Endothelial cell of umbilical vein (primary cell): Measurements from ENCODE around the gene GPR37L1. TPM values are rescaled to one million over a fixed set of nuclear protein-coding genes. Genes with fewer than 3 reads are reported as not detected.

Experiments used
- BruUV-seq: library from RNA; stranded (reverse); fragments of 400-500 nt; replicated peaks from 2 replicates; lab custom pipeline; 2021; lab: Mats Ljungman, UMichigan
- CTCF ChIA-PET: fragments of 300-600, 350-600 bp; sonication (Branson Sonifier 250); formaldehyde crosslinking; loops from one replicate; lab custom pipeline; 2021; ENCODE audit warnings: antibody characterized with exemption, inconsistent platforms; lab: Charles Lee
- POLR2A ChIA-PET: fragments of 300-600, 350-600 bp; sonication (Branson Sonifier 250); formaldehyde crosslinking; loops from one replicate; lab custom pipeline; 2021; ENCODE audit warnings: antibody characterized with exemption, inconsistent platforms; lab: Charles Lee
- DNase-seq: peaks from one replicate; pipeline ENCODE4 v3.0.0-alpha.2; 2011; ENCODE audit warnings: low read depth, low spot score
- FAIRE-seq: peaks from 2 replicates; lab custom pipeline; 2011; peaks lifted over from hg19 to GRCh38; lab: Jason Lieb, UNC
- H2AFZ ChIP-seq: 2 replicates; pipeline ENCODE4 v1.6.0; 2012; ENCODE audit warnings: low read depth, low read length, control low read depth, inconsistent platforms
- H3K27ac ChIP-seq: 2 replicates; pipeline ENCODE4 v1.5.1; 2011; ENCODE audit warnings: low read depth, mild to moderate bottlenecking, control low read depth, low read length, moderate library complexity; ENCODE audit not compliant: insufficient read depth
- H3K27me3 ChIP-seq, 2 experiments: 2 replicates each; pipeline versions ENCODE4 v1.6.0 to v1.6.1; 2011; ENCODE audit warnings: low read length in 2 of 2, mixed read lengths in 1 of 2; ENCODE audit not compliant: control insufficient read depth in 2 of 2, insufficient read depth in 2 of 2
- H3K36me3 ChIP-seq, 2 experiments: 2 replicates in 1 of 2; 3 replicates in 1 of 2; pipeline ENCODE4 v1.5.1; 2011; ENCODE audit warnings: low read length in 2 of 2, mild to moderate bottlenecking in 1 of 2, moderate library complexity in 1 of 2; ENCODE audit not compliant: control insufficient read depth in 2 of 2, insufficient read depth in 2 of 2; ENCODE audit errors: extremely low read depth in 1 of 2
- H3K4me1 ChIP-seq: 3 replicates; pipeline ENCODE4 v1.5.1; 2011; ENCODE audit warnings: mild to moderate bottlenecking, low read length; ENCODE audit not compliant: control insufficient read depth, insufficient read depth; ENCODE audit errors: extremely low read depth
- H3K4me2 ChIP-seq: 2 replicates; pipeline ENCODE4 v1.6.1; 2011; ENCODE audit warnings: low read length, control low read depth, mixed read lengths; ENCODE audit not compliant: insufficient read depth
- H3K4me3 ChIP-seq, 3 experiments: fragments of 200-600 bp in 1 of 3; sonication (generic), shearing (Covaris generic) in 1 of 3; replicated peaks in 1 of 3; 2 replicates each; pipeline ENCODE4 v1.5.1; 2011 to 2016; ENCODE audit warnings: control low read depth in 3 of 3, low read length in 3 of 3, mild to moderate bottlenecking in 2 of 3, inconsistent platforms in 1 of 3, low read depth in 1 of 3, moderate library complexity in 1 of 3; ENCODE audit not compliant: insufficient read depth in 1 of 3
- H3K79me2 ChIP-seq: 2 replicates; pipeline ENCODE4 v1.6.0; 2012; ENCODE audit warnings: low read length, inconsistent platforms; ENCODE audit not compliant: control insufficient read depth, insufficient read depth
- H3K9ac ChIP-seq: replicated peaks from 2 replicates; pipeline ENCODE3; 2011; ENCODE audit warnings: low read length, control low read depth; ENCODE audit not compliant: insufficient read depth; ENCODE audit errors: extremely low read depth
- H3K9me1 ChIP-seq: replicated peaks from 3 replicates; pipeline ENCODE4 v1.6.0; 2011; ENCODE audit warnings: mild to moderate bottlenecking, low read length; ENCODE audit not compliant: control insufficient read depth, insufficient read depth; ENCODE audit errors: extremely low read depth
- H3K9me3 ChIP-seq: replicated peaks from 2 replicates; pipeline ENCODE4 v1.5.1; 2012; ENCODE audit warnings: low read length, inconsistent platforms; ENCODE audit not compliant: control insufficient read depth, insufficient read depth
- H4K20me1 ChIP-seq: replicated peaks from 2 replicates; pipeline ENCODE3; 2011; ENCODE audit warnings: mild to moderate bottlenecking, low read length; ENCODE audit not compliant: control insufficient read depth, insufficient read depth; ENCODE audit errors: extremely low read depth
- EZH2 ChIP-seq: IDR thresholded peaks from 2 replicates; pipeline ENCODE4 v1.6.1; 2012; ENCODE audit warnings: borderline replicate concordance, low read depth, mild to moderate bottlenecking, moderate library complexity, low read length, inconsistent platforms; ENCODE audit not compliant: severe bottlenecking
- FOS ChIP-seq: IDR thresholded peaks from 2 replicates; pipeline ENCODE4 v1.6.1; 2011; ENCODE audit warnings: mild to moderate bottlenecking, low read length, moderate library complexity, borderline replicate concordance; ENCODE audit not compliant: insufficient read depth
- GATA2 ChIP-seq: IDR thresholded peaks from 2 replicates; pipeline ENCODE4 v1.7.0; 2011; ENCODE audit warnings: low read depth, mild to moderate bottlenecking, moderate library complexity, mixed read lengths, low read length; ENCODE audit not compliant: insufficient read length, insufficient read depth
- JUN ChIP-seq: IDR thresholded peaks from 2 replicates; pipeline ENCODE4 v1.6.1; 2011; ENCODE audit warnings: borderline replicate concordance, low read depth; ENCODE audit not compliant: insufficient read length, insufficient read depth
- MYC ChIP-seq: IDR thresholded peaks from one replicate; pipeline ENCODE4 v1.6.1; 2011; ENCODE audit warnings: mild to moderate bottlenecking, low read depth, low read length
- POLR2A ChIP-seq: IDR thresholded peaks from 2 replicates; pipeline ENCODE4 v1.6.1; 2012; ENCODE audit warnings: low read depth, mild to moderate bottlenecking, control low read depth, low read length
- POLR2AphosphoS5 ChIP-seq: IDR thresholded peaks from 2 replicates; pipeline ENCODE4 v1.6.1; 2012; ENCODE audit warnings: low read depth, mild to moderate bottlenecking, control low read depth, low read length, moderate library complexity; ENCODE audit not compliant: insufficient read depth
- dilution Hi-C: fragments of 300-500 bp; cut with MboI; formaldehyde crosslinking; loops from one replicate; pipeline ENCODE4 v1.15.0; 2019; ENCODE audit warnings: low sequenced_read_pairs; ENCODE audit not compliant: extremely low pct_ligation_motif_present
- intact Hi-C: fragments of 100-400 bp; cut with micrococcal nuclease; formaldehyde crosslinking; loops from one replicate; pipeline ENCODE4 v1.10.0; 2022
- polyA plus RNA-seq, 4 experiments: library from polyadenylated mRNA; depleted of rRNA in 3 of 4; stranded (reverse) in 3 of 4; unstranded in 1 of 4; fragments of >200 nt; gene quantifications; 2 replicates each; pipeline versions ENCODE4 v1.2.1 to v1.2.3, GENCODE V29; 2011 to 2012; ENCODE audit warnings: missing spikeins in 1 of 4
- total RNA-seq: library from RNA; stranded (reverse); gene quantifications from 2 replicates; pipeline ENCODE4 v1.2.3, GENCODE V29; 2021
- TF ChIP-seq, protein P1 (sequence below): IDR thresholded peaks from 2 replicates; pipeline ENCODE4 v1.6.1; 2011; ENCODE audit not compliant: insufficient read depth, insufficient read length
- TF ChIP-seq, protein P2 (sequence below), 2 donors: IDR thresholded peaks; 1 replicate in 1 of 2; 2 replicates in 1 of 2; pipeline ENCODE4 v1.5.1; 2011; ENCODE audit warnings: low read length in 2 of 2, mild to moderate bottlenecking in 2 of 2, moderate library complexity in 2 of 2, control low read depth in 1 of 2, inconsistent platforms in 1 of 2, low read depth in 1 of 2; ENCODE audit not compliant: insufficient read depth in 1 of 2; ENCODE audit errors: extremely low read depth in 1 of 2

The GPR37L1 gene
- total and polyA plus RNA-seq, 2 donors (not counting 3 experiments of a cell fraction or from before 2014, with no cell fraction given): not detected

DNA sequence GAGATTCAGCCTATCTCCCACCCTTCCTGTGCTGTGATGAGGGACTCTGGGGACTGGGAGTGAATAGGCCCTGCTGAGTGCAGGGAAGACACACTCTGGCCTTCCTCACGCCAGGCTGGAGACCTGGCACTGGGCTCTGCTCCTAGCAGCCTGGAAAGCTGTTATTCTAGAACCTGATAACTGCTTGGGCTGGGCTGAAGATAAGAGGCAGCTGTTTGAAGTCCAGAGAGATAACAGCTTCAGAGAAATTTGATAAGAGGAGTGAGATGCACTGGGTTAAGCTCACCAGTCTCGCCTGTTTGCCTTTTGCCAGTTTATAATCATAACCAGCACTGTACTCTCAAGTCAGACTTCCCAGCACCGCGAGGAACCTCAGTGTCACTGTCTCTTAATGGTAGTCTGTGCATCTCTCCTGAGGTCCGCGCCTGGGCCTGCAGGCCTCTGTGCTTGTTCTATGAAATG is 46.6 kb upstream of the GPR37L1 start:
- DNase-seq (no peak), FAIRE-seq (no peak)
- Histone ChIP-seq H2AFZ (no peak overlapping the region), H3K4me2 (no peak overlapping the region), H3K36me3 (no peaks in the 10 kb centered on the region), H3K9me3 (no peaks in the 10 kb centered on the region), H4K20me1 (no peaks in the 10 kb centered on the region), H3K4me1 (no peaks in the 10 kb centered on the region), H3K4me3 (no peak overlapping the region), H3K27me3 (no peaks in the 10 kb centered on the region), H3K79me2 (no peaks in the 10 kb centered on the region), H3K9ac (no peak overlapping the region), H3K9me1 (no peaks in the 10 kb centered on the region), H3K27ac (no peak overlapping the region)
- ChIA-PET POLR2A (no interaction called here), CTCF (no interaction called here)
- TF ChIP-seq MYC: no peak
- TF ChIP-seq FOS: no peak
- TF ChIP-seq EZH2: no peak
- TF ChIP-seq, protein P1, sequence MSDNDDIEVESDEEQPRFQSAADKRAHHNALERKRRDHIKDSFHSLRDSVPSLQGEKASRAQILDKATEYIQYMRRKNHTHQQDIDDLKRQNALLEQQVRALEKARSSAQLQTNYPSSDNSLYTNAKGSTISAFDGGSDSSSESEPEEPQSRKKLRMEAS: no peak
- no peak for TF ChIP-seq JUN
- no peak for TF ChIP-seq POLR2AphosphoS5
- TF ChIP-seq GATA2: no peak
- TF ChIP-seq POLR2A: no peak
- TF ChIP-seq, protein P2, sequence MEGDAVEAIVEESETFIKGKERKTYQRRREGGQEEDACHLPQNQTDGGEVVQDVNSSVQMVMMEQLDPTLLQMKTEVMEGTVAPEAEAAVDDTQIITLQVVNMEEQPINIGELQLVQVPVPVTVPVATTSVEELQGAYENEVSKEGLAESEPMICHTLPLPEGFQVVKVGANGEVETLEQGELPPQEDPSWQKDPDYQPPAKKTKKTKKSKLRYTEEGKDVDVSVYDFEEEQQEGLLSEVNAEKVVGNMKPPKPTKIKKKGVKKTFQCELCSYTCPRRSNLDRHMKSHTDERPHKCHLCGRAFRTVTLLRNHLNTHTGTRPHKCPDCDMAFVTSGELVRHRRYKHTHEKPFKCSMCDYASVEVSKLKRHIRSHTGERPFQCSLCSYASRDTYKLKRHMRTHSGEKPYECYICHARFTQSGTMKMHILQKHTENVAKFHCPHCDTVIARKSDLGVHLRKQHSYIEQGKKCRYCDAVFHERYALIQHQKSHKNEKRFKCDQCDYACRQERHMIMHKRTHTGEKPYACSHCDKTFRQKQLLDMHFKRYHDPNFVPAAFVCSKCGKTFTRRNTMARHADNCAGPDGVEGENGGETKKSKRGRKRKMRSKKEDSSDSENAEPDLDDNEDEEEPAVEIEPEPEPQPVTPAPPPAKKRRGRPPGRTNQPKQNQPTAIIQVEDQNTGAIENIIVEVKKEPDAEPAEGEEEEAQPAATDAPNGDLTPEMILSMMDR (IDR thresholded peaks at IDR 0.05; ENCODE audit: extremely low read depth in 1 of 2, insufficient read depth in 1 of 2, low read depth in 1 of 2, low read length in 2 of 2): no peak
- dilution Hi-C loops (no loop called here), intact Hi-C loops (no loop called here)
- BruUV-seq: no TSS peak
